HG03039 (cell line): ENCODE measurements around the gene ZNF124.

Source experiments
- ATAC-seq: cut with Tn5 transposase; IDR thresholded peaks from one replicate; pipeline ENCODE4 v1.9.1; 2021; ENCODE audit warnings: mild to moderate bottlenecking, moderate library complexity; ENCODE audit not compliant: unreplicated experiment

Gene ZNF124

DNA sequence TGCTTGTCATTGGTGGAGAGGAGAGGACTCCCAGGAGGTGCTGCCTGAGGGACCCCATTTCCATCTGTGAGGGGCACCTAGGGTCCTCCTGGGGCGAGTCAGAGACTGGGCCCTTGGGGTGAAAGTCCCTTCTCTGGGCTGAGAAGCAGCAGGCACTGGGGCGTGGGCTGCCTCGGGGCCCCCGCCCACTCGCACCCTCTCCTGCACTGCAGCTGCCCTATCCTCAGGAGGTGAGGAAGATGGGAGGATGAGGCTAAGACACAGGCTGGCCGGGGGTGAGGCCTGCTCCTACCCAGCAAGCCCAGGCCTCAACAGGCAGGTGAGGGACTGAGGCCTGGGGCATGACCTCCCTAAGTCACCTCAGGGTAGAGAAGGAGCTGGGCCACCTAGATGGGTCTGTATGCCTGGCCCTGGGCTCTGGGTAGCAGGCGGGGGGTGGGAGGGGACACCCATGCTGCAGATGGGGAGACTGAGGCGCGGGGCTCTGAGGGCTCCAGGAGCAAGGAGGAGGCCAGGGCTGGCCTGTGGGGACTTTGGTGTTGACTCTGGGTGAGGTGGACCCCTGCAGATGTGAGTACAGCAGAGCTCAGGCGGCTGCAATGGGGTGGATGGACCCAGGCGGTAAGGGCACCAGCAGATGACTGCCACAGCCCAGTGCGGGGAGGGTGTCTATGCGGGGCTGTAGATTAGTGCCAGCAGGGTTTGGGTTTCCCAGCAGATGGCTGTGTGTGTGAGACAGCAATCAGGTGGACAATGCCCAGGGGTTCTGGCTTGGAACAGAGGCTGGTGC is 57.3 kb downstream of the ZNF124 start:
- no peak for ATAC-seq

DNA sequence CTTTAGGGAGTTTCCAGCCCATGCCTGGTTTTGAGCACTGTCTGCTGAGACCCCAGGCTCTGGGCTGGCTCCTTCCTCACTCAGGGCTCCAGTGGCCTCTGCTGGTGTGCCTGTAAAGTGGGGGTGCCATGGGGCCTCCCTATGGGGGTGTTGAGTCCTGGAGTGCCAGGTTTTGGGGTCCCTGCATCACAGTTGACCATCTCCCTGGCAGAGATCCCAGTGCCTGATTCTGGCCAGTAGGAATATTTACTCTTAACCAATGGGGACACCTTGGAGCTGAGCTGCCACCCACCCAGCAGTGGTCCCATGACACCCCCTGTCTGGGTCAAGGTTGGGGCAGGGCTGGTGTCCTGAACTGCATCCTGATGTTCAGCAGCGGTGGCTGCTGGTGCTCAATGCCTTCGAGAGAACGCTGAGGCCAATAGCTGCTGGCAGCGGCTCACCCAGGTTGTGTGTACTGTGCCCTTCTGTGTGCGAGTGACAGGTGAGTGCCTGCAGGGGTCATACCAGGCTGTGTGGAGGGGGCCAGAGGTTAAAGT is 58.0 kb downstream of the ZNF124 start:
- no peak for ATAC-seq

DNA sequence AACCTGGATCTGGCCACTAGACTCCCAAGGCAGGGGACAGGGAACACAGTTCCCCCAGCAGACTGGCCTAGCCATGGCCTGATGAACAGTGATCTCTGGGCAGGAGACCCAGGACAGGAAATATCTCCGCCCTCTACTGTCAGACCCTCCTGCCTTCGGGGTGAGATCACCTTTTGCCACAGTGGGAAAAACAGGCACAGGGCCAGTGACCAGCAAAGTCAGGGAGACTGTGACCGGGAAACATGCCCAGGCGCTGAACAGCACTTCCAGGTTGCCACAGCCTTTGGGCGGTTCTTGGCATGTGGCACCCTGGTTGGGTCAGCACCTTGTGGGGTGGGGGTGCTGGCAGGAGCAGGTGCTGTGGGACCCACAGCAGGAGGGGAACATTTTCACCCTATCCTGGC is 58.7 kb downstream of the ZNF124 start:
- ATAC-seq = no peak

DNA sequence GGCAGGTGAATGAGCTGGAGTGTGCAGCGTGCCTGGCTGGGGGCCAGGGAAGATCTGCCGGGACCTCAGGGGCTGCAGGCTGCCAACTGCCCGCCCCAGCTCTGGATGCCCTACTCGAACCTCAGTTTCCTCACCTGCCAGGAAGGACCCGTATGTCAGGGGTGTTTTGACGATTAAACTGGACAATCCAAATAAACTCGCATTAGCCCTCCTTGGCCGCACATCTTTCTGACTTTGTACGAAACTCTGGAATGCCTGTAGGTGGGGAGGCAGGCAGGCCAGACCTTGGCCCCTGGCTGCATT is 59.4 kb downstream of the ZNF124 start:
- ATAC-seq = no peak

DNA sequence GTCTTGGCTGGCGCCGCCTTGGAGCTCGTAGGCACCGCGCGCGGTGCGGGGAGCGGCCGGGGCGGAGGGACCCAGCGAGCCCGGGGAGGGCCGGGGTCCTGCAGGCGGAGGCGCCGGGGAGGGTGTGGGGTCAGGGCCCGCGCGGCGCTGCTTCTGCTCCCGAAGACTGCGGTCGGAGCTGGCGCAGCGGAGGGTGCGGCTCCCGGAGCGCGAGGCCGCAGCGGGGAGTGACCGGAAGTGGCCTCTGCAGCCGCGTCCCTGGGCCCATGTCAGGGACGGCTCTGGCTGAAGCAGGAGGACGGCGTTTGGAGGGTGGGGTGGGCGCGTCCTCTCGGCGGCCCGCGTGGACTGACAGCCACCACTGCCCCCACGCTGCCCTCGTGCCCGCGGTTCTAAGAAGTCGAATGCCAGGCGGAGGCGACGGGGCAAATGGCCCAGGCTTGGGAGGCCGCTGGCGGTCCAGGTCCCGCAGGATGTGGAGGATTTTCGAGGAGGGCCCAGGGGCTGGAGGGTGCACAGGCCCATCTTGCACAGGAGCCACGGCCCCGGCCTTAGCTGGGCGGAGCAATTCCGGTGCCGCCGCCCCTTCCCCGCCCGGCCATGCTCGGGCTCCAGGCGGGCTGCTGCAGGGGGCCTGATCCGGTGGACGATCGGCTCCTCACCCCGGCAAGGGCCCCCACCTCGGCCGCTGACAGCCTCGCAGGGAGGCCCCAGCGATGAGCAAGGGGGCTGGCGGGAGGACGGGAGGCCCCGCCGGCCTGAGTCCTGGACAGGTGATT is 59.9 kb downstream of the ZNF124 start:
- ATAC-seq = no peak

DNA sequence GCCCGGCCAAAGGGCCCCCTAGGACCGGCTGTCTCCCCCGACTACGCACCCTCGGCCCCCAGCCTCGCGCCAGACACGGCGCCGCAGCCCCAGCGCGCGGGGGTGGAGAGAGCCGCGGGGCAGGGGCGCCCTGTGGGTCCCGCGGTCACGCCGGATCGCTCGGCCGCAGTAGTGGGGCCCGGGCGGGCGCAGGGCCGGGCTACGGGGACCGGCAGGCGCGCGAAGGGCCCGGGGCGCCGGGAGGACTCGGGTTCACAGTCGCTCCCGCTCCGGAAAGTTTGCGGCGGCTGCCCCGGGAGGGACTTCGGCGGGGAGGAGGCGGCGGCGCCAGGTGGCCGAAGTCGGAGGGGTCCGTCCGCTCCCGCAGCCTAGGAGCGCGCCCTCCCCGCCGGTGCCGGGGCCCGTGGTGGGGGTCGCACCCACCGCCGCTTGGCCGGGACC is 60.5 kb downstream of the ZNF124 start:
- ATAC-seq = no peak

DNA sequence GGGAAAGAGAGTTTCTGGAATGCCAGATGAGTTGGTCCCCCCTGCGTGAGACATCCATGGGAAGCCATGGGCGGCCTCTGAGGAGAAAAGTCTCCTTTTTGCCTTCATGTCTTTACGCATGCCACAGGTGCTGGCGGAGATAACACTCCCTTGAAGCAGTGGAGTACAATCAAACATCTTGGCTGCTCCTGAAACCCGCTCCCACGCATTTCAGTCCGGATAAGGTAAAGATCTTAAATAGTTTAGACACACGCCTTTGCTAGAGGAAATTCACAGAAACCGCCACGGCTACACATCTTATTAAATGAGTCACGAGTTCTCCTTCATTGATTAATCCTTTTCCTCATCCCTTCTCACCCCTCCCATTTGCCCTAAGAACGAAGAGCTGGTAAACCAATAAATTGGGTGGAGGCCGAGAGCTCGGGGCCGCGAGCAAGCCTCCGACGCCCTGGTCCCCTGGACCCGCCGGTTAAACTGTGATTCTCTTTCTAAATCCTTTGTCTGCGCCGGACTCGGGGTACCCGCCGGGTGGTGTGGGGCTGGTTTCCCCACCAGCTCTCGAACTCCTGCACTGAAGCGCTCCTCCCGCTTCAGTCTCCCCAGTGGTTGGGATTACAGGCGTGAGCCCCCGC is 61.1 kb downstream of the ZNF124 start:
- ATAC-seq = no peak

DNA sequence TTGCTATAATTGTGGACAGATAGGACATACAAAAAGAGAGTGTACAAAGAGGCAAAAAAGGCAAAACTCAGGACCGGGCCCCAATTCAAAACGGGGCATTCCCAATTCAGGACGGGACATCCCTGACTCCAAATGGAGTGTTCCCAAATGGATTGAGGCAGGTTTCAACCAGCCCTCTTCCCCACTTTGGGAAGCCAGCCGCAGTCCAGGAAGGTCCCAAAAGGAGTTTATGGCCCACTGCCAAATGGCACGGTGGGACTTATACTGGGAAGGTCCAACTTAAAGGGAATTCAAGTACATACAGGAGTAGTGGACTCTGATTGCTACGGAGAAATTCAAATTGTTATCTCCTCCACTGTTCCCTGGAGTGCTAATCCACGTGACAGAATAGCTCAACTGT is 64.1 kb downstream of the ZNF124 start:
- no peak for ATAC-seq

DNA sequence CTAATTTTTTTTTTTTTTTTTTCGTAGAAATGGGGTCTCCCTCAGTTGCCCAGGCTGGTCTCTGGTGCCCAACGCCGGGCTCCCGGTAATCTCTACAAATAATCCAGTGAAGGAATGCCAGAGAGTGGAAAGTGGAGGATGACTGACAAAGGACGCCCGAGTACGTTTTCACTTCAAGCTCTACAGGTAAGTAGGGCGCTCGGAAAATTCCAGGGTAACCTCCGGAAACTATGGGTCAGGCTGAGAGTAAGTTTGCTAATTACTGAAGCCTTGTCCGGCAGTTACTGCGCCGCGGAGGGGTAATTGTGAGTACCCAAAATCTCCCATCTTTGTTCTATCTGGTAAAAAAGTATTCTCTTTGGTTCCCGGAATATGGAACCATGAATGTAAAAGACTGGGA is 65.9 kb downstream of the ZNF124 start:
- ATAC-seq = no peak
